Progenitor cell of endocrine pancreas (in vitro differentiated cells): ENCODE results near the gene CYP24A1. TPM values are rescaled to one million over a fixed set of nuclear protein-coding genes. Genes with fewer than 3 reads are reported as not detected.

ENCODE experiments used
- DNase-seq: peaks from one replicate; pipeline ENCODE4 v3.0.0; 2021; ENCODE audit warnings: low spot score; ENCODE audit not compliant: unreplicated experiment
- H3K27ac Mint-ChIP-seq: 2 replicates; pipeline ENCODE4 v1.8.0; 2021; ENCODE audit warnings: mild to moderate bottlenecking, moderate library complexity, mixed read lengths
- H3K27me3 Mint-ChIP-seq: 2 replicates; pipeline ENCODE4 v1.8.0; 2021; ENCODE audit warnings: mixed read lengths
- H3K36me3 Mint-ChIP-seq: 2 replicates; pipeline ENCODE4 v1.8.0; 2022; ENCODE audit warnings: mixed read lengths; ENCODE audit not compliant: insufficient read depth
- H3K4me1 Mint-ChIP-seq: 2 replicates; pipeline ENCODE4 v1.8.0; 2021; ENCODE audit warnings: low read depth, mixed read lengths
- H3K4me3 Mint-ChIP-seq: 2 replicates; pipeline ENCODE4 v1.8.0; 2021; ENCODE audit warnings: low read depth, mild to moderate bottlenecking, moderate library complexity, mixed read lengths
- H3K9me3 Mint-ChIP-seq: 2 replicates; pipeline ENCODE4 v1.8.0; 2021; ENCODE audit warnings: low read depth, mixed read lengths
- CTCF ChIP-seq: fragments of 200-600 bp; sonication (generic); IDR thresholded peaks from one replicate; pipeline ENCODE4 v1.5.0; 2021; ENCODE audit warnings: antibody characterized with exemption, mild to moderate bottlenecking; ENCODE audit not compliant: unreplicated experiment
- total RNA-seq: library from RNA; stranded (reverse); gene quantifications from 2 replicates; pipeline ENCODE4 v1.2.1, GENCODE V29; 2021

Gene CYP24A1
- total RNA-seq, 1 donor from 2014 or later = not detected

DNA sequence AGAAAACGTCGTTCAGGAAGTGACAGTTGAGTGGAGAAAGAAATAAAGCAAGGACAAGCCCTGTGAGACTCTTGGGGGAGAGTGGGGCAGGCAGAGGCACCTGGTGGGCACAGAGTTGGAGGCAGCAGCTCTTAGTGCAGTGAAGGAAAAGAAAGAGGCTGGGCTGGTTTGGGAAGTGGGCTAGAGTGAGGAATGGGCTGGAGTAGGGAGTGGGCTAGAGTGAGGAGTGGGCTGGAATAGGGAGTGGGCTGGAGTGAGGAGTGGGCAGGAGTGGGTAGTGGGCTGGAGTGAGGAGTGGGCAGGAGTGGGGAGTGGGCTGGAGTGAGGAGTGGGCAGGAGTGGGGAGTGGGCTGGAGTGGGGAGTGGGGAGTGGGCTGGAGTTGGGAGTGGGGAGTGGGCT, 59.7 kb downstream of the CYP24A1 start:
- no peaks in the 10 kb centered on the region for H3K27me3 Mint-ChIP-seq
- no peak for TF ChIP-seq CTCF
- no peaks in the 10 kb centered on the region for H3K4me1 Mint-ChIP-seq
- no peak overlapping the region for H3K4me3 Mint-ChIP-seq
- no peak for DNase-seq
- no peak overlapping the region for H3K27ac Mint-ChIP-seq
- H3K9me3 Mint-ChIP-seq = peaks cover 4% of the 10 kb centered on the region
- no peaks in the 10 kb centered on the region for H3K36me3 Mint-ChIP-seq

GRCh38 chr20:54113566-54113965, 60.2 kb downstream of the CYP24A1 start:
- H3K27ac Mint-ChIP-seq = no peak overlapping the region
- no peak overlapping the region for H3K4me3 Mint-ChIP-seq
- DNase-seq = no peak
- H3K36me3 Mint-ChIP-seq = no peaks in the 10 kb centered on the region
- no peak for TF ChIP-seq CTCF
- H3K27me3 Mint-ChIP-seq = no peaks in the 10 kb centered on the region
- H3K4me1 Mint-ChIP-seq = no peaks in the 10 kb centered on the region
- peaks cover 4% of the 10 kb centered on the region for H3K9me3 Mint-ChIP-seq

DNA sequence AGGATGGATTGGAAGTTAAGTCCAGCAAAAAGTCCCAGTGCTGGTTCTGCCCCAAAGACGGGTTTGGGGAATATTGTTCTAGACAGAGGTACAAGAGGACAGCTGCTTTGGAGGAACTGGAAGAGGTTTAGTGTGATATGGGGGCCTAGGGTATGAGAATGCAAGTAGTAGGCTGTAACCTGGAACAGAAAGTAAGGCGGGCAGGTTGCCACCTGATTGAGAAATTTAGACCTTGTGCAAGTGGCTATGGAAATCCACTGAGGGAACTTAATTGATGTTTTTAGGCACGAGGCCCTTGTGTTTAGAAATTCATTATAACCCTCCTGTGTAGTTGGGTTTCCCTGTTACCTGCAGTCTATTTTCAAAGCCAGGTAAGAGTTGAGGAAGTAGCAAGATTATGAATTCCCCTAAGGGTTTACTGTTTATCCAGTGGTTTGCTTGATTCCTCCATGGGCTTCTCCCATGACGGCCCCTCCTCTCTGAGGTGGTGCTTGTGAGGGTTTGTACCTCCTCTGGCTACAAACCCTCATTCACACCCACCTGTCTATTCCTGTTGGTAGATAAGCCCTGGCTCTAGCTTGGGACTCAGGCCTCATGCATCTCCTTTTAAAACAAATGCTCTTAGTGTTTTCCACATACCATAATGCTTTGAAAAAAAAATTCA, 61.4 kb downstream of the CYP24A1 start:
- Mint-ChIP-seq H3K9me3 (peaks cover 4% of the 10 kb centered on the region), H3K4me1 (peaks cover 5% of the 10 kb centered on the region), H3K27ac (no peak overlapping the region), H3K4me3 (no peak overlapping the region), H3K36me3 (no peaks in the 10 kb centered on the region), H3K27me3 (no peaks in the 10 kb centered on the region)
- TF ChIP-seq CTCF = no peak
- no peak for DNase-seq

DNA sequence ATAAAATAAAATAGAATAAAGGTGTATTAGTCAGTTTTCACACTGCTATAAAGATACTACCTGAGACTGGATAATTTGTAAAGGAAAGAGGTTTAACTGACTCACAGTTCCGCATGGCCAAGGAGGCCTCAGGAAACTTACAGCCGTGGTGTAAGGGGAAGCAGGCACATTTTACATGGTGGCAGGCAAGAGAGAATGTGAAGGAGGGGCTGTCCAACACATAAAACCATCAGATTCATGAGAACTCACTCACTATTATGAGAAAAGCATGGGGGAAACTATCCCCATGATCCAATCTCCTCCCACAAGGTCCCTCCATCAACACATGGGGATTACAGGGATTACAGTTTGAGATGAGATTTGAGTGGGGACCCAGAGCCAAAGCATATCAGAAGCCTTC, 62.3 kb downstream of the CYP24A1 start:
- no peak for DNase-seq
- no peak for TF ChIP-seq CTCF
- H3K4me1 Mint-ChIP-seq = peaks cover 6% of the 10 kb centered on the region
- no peaks in the 10 kb centered on the region for H3K27me3 Mint-ChIP-seq
- H3K4me3 Mint-ChIP-seq = no peak overlapping the region
- peaks cover 4% of the 10 kb centered on the region for H3K9me3 Mint-ChIP-seq
- no peaks in the 10 kb centered on the region for H3K36me3 Mint-ChIP-seq
- no peak overlapping the region for H3K27ac Mint-ChIP-seq

GRCh38 chr20:54110457-54110856, 63.3 kb downstream of the CYP24A1 start:
- Mint-ChIP-seq H3K4me1 (peaks cover 6% of the 10 kb centered on the region), H3K4me3 (no peak overlapping the region), H3K27me3 (no peaks in the 10 kb centered on the region), H3K27ac (no peak overlapping the region), H3K36me3 (no peaks in the 10 kb centered on the region), H3K9me3 (peaks cover 4% of the 10 kb centered on the region)
- DNase-seq = no peak
- no peak for TF ChIP-seq CTCF
